GM19395 (cell line): ENCODE results near the gene NDUFS6.
"Not testable (repeated sequence)": the region's sequence is repeated elsewhere in the genome, so short reads cannot be mapped to it uniquely, and the experiment has no call there.

ENCODE experiments used
- ATAC-seq: cut with Tn5 transposase; IDR thresholded peaks from one replicate; pipeline ENCODE4 v1.9.1; 2021; ENCODE audit warnings: mild to moderate bottlenecking, moderate library complexity; ENCODE audit not compliant: unreplicated experiment

Gene NDUFS6

GRCh38 chr5:1814183-1815020 lies 13.2 kb downstream of the NDUFS6 start:
- no peak for ATAC-seq

DNA sequence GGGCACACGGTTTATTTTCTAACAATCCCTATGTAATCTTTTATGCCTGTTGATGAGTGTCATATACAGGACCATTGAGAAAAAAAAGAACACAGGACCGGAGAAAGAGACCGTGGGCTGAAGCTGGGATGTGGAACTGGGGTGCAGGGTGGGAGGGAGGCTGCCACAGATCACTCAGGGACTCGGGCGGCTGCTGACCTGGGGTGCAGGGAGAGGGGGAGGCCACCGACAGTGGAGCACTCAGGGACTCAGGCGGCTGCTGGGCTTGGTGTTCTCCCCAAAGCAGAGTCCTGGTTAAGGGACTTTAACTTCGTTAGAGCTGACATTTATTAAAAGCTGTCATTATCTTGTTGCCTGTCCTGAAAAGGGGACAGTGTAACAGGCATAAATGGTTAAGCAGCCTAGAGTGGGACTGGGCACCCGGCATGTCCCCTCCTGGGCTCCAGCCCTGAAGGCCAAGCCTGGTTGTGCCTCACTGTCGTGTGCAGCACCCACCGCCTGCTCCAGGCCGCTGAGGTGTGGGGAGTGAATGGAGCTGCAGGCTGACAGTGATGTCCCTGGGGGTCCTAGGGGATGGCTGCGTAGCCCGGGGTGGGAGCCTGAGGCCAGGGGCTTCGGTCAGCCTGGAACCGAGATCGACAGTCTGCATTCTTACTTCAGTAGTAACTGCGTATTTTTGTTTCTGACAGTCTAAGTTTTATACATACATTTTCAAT lies 14.0 kb downstream of the NDUFS6 start:
- ATAC-seq, result no peak

GRCh38 chr5:1815881-1816292 lies 14.7 kb downstream of the NDUFS6 start:
- ATAC-seq, result no peak

DNA sequence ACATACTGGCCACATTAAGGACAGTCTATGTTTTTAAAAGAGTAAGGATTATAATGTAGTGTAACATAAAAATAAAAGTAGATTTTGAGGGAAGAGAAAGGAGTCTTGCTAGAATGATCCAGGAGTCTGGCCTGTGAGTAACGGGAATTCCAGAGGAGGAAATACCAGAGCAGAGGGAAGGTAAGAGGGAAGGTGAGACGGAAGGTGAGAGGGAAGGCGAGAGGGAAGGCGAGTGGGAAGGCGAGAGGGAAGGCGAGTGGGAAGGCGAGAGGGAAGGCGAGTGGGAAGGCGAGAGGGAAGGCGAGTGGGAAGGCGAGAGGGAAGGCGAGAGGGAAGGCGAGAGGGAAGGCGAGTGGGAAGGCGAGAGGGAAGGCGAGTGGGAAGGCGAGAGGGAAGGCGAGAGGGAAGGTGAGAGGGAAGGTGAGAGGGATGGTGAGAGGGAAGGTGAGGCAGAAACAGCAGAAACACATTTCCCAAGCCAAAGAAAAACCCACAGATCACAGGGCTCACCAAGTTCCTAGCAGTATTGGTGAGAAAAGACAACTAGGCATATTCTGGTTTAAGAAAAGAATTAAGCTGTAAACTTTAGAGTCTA lies 15.4 kb downstream of the NDUFS6 start:
- not testable (repeated sequence) for ATAC-seq

DNA sequence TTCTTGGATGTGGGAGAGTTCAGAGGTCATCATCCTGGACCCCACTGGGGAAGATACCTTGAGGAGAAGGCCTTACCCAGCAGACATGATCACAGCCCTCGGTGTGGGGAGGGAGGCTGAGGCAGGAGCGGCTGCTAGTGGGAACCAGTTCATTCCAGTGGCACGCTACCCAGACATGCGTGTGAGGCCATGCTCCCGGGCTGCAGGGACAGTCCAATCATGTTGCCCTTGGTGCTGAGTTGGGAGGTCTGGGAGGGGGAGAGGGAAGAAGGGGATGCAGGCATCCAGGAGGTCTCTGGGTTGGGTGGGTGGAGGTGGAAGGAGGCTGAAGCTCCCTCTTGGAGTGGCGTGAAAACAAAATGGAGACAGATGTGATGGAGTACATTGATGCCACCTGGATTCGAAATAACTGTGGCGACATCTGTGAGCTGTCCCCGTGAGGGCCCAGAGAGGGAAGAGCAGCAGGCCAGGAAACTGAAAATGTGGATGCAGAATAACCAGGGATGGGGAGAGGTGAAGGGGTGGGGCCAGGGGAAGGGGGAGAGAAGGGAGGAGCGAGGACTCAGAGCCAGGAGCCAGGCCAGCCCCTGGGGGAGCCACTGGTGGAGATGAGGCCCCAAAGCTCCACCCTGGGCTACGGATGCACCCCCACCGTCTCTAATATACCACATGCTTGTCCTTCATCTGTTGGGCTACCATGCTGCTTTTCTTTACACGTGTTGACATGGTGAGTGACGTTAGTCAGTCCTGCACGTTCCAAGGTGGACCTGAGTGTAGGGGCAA lies 16.2 kb downstream of the NDUFS6 start:
- ATAC-seq, result no peak

- ATAC-seq, result no peak
Measured at GRCh38 chr5:1818784-1819183, 17.6 kb downstream of the NDUFS6 start.

GRCh38 chr5:1819458-1819857 lies 18.3 kb downstream of the NDUFS6 start:
- ATAC-seq, result no peak

DNA sequence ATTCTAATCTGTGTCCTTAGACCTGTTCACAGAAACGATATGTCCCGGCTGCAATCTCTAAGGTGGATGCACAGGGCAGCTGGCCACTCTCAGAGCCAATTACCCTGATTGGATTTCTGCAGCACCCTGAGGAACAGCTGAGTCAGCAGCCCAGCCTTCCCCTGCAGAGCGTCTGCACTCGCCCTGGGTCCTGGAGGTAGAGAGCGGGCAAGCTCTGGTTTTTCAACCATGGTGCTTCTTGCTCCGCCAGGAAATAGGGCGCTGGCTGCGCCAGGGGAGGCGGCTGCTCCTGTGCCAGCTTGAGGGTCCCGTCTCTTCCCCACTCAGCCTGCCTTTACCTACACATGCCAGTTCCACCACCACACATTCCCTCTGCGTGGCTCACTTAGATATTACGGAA lies 19.2 kb downstream of the NDUFS6 start:
- ATAC-seq, result no peak

- ATAC-seq, result no peak
Measured at GRCh38 chr5:1820926-1821325, 19.7 kb downstream of the NDUFS6 start.

DNA sequence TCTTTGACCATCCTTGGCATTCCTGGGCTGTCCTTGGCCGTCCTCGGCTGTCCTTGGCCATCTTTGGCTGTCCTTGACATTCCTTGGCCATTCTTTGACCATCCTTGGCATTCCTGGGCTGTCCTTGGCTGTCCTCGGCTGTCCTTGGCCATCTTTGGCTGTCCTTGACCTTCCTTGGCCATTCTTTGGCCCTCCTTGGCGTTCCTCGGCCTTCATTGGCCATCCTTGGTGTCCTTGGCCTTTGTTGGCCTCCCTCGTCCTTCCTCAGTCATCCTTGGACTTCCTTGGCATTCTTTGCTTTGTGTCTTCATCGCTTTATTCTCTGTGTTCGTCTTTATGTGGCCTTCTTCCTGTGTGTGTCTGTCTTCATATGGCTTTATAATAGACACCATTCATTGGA lies 20.7 kb downstream of the NDUFS6 start:
- no peak for ATAC-seq

- no peak for ATAC-seq
Measured at GRCh38 chr5:1823381-1824034, 22.3 kb downstream of the NDUFS6 start.

GRCh38 chr5:1824109-1824821 lies 23.1 kb downstream of the NDUFS6 start:
- no peak for ATAC-seq

DNA sequence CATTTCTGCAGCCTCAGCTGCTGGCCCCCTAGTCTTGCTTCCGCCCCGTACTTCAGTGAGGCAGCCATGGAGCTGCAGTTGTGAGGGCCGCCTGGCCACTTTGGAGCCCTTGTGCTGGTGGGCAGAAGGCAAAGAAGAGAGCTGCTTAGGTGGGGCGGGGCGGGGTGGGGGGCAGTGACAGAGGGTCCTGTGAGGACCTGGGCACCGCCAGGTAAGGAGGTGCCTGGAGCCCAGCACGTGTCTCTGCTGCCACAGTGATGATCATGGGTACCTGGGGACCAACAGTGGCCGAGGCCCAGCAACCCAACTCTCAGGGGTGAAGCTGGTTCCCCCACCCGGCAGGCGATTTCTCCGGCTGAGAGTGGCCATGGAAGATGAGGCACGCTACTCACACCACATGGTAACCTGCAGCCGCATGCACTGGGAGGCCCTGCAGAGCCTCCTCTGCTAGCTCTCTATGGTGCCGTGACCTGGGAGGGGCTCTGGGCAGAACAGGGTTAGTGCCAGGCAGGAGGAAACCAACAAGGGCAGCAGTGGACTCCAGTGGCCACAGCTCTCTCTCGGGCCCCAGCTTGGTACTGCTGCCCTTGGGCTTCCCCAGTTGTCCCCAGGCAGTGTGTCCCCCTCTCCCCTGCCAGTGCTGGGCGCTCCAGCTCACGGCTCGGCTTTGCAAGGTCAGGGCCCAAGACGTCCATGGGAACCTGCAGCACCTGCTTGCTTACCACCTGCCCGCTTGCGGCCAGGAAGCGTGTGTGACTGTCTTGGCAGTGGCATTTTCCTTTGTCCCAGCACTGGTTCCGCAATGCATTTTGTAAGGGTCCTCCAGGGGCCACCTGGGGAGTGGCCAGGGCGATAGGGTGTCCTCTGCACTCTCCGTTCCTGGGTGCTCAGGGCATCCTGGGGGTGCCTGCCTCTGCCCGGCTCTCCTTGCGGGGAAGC lies 24.0 kb downstream of the NDUFS6 start:
- ATAC-seq, result no peak

- no peak for ATAC-seq
Measured at GRCh38 chr5:1826235-1826980, 25.2 kb downstream of the NDUFS6 start.

GRCh38 chr5:1827025-1827885 lies 26.0 kb downstream of the NDUFS6 start:
- peak; percentile 14 for ATAC-seq

DNA sequence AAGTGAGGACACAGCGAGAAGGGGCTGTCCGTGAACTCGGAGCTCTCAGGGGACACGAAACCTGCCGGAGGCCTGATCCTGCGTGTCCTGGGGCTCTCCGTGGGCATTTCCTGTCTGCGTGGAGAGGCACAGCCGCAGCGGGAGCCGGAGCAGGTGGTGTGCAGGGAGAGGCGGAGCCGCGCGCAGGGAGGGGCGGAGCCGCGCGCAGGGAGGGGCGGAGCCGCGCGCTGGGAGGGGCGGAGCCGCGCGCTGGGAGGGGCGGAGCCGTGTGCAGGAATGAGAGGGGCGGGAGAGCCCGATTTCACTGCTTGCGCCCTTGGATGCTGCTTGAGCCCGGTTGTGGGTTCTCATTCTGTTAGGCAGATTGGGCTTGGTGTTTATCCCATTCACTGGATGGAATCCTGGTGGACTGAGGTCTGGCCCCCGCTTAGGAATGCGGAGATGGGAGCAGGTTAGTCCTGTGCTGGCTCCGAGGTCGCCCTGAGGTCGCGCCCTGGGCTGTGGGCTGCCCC lies 26.7 kb downstream of the NDUFS6 start:
- peak; percentile 61 for ATAC-seq
